Measurements from ENCODE around the gene ESPN. TPM values are rescaled to one million over a fixed set of nuclear protein-coding genes. Genes with fewer than 3 reads are reported as not detected.

ESPN gene
- total RNA-seq, 3 donors from 2014 or later (not counting 1 experiment from before 2014, with no cell fraction given) = 1.1 to 2.0 (median 1.7) TPM

- intact Hi-C loops (cut with micrococcal nuclease) = no loop called here
- Histone ChIP-seq H3K4me1 (ENCODE audit: control insufficient read depth, insufficient read depth, low read length) (no peaks in the 10 kb centered on the region), H3K36me3 (ENCODE audit: control insufficient read depth, insufficient read depth, low read length) (no peaks in the 10 kb centered on the region), H3K9me3 (ENCODE audit: control insufficient read depth, insufficient read depth, low read length) (no peaks in the 10 kb centered on the region), H3K4me3 (ENCODE audit: low read length) (no peak overlapping the region), H3K27ac (ENCODE audit: low read length) (no peak overlapping the region), H3K27me3 (ENCODE audit: control insufficient read depth, insufficient read depth, low read length) (peaks cover 4% of the 10 kb centered on the region)
- no peak for ATAC-seq
- Mint-ChIP-seq H3K27ac (no peak overlapping the region), H3K9me3 (no peaks in the 10 kb centered on the region), H3K4me3 (no peak overlapping the region), H3K36me3 (no peaks in the 10 kb centered on the region), H3K4me1 (peaks cover 0 to 12% of the 10 kb centered on the region in 2 donors), H3K27me3 (ENCODE audit: low read depth in 2 of 2) (peaks cover 10% of the 10 kb centered on the region in 2 donors)
- no peak for DNase-seq
- 67% methylated on average over 5 of the region's 6 CpGs for WGBS (ENCODE audit: insufficient coverage)
- TF ChIP-seq CTCF (IDR thresholded peaks at IDR 0.05) = no peak
These were observed 22.9 kb upstream of the ESPN start for GRCh38 chr1:6401673-6402072.

- no peak for TF ChIP-seq CTCF (IDR thresholded peaks at IDR 0.05)
- Histone ChIP-seq H3K4me1 (ENCODE audit: control insufficient read depth, insufficient read depth, low read length) (no peaks in the 10 kb centered on the region), H3K27ac (ENCODE audit: low read length) (no peak overlapping the region), H3K36me3 (ENCODE audit: control insufficient read depth, insufficient read depth, low read length) (no peaks in the 10 kb centered on the region), H3K9me3 (ENCODE audit: control insufficient read depth, insufficient read depth, low read length) (no peaks in the 10 kb centered on the region), H3K4me3 (ENCODE audit: low read length) (no peak overlapping the region), H3K27me3 (ENCODE audit: control insufficient read depth, insufficient read depth, low read length) (peaks cover 6% of the 10 kb centered on the region)
- no peak overlapping the region for H3K27ac Mint-ChIP-seq
- no peaks in the 10 kb centered on the region for H3K36me3 Mint-ChIP-seq
- H3K4me1 Mint-ChIP-seq = peaks cover 0 to 8% of the 10 kb centered on the region in 2 donors
- no peaks in the 10 kb centered on the region for H3K9me3 Mint-ChIP-seq
- ATAC-seq (no peak), DNase-seq (no peak)
- no peak overlapping the region for H3K4me3 Mint-ChIP-seq
- 94% methylated on average over 3 of the region's 6 CpGs for WGBS (ENCODE audit: insufficient coverage)
- peaks cover 8 to 25% of the 10 kb centered on the region in 2 donors for H3K27me3 Mint-ChIP-seq (ENCODE audit: low read depth in 2 of 2)
- intact Hi-C loops (cut with micrococcal nuclease) = no loop called here
These were observed 16.6 kb upstream of the ESPN start for GRCh38 chr1:6408023-6408422.

GRCh38 chr1:6409053-6409452, 15.5 kb upstream of the ESPN start:
- Mint-ChIP-seq H3K4me3 (no peak overlapping the region), H3K9me3 (no peaks in the 10 kb centered on the region), H3K36me3 (no peaks in the 10 kb centered on the region), H3K27me3 (ENCODE audit: low read depth in 2 of 2) (peaks cover 9 to 27% of the 10 kb centered on the region in 2 donors), H3K4me1 (peaks cover 0 to 8% of the 10 kb centered on the region in 2 donors), H3K27ac (no peak overlapping the region)
- no peaks in the 10 kb centered on the region for H3K9me3 ChIP-seq (ENCODE audit: control insufficient read depth, insufficient read depth, low read length)
- H3K27me3 ChIP-seq (ENCODE audit: control insufficient read depth, insufficient read depth, low read length) = peaks cover 7% of the 10 kb centered on the region
- no peak overlapping the region for H3K27ac ChIP-seq (ENCODE audit: low read length)
- no peaks in the 10 kb centered on the region for H3K4me1 ChIP-seq (ENCODE audit: control insufficient read depth, insufficient read depth, low read length)
- intact Hi-C loops (cut with micrococcal nuclease) = no loop called here
- no peaks in the 10 kb centered on the region for H3K36me3 ChIP-seq (ENCODE audit: control insufficient read depth, insufficient read depth, low read length)
- no peak for ATAC-seq
- DNase-seq = no peak
- whole genome bisulfite sequencing (ENCODE audit: insufficient coverage) = 89% methylated on average over 4 of the region's 4 CpGs
- no peak overlapping the region for H3K4me3 ChIP-seq (ENCODE audit: low read length)
- no peak for TF ChIP-seq CTCF (IDR thresholded peaks at IDR 0.05)

- Histone ChIP-seq H3K27ac (ENCODE audit: low read length) (no peak overlapping the region), H3K4me3 (ENCODE audit: low read length) (no peak overlapping the region), H3K9me3 (ENCODE audit: control insufficient read depth, insufficient read depth, low read length) (no peaks in the 10 kb centered on the region), H3K27me3 (ENCODE audit: control insufficient read depth, insufficient read depth, low read length) (peaks cover 11% of the 10 kb centered on the region), H3K4me1 (ENCODE audit: control insufficient read depth, insufficient read depth, low read length) (peaks cover 5% of the 10 kb centered on the region), H3K36me3 (ENCODE audit: control insufficient read depth, insufficient read depth, low read length) (no peaks in the 10 kb centered on the region)
- H3K4me1 Mint-ChIP-seq = peaks cover 0 to 11% of the 10 kb centered on the region in 2 donors
- ATAC-seq (no peak), DNase-seq (no peak)
- H3K36me3 Mint-ChIP-seq = no peaks in the 10 kb centered on the region
- TF ChIP-seq CTCF (IDR thresholded peaks at IDR 0.05) = no peak
- H3K27ac Mint-ChIP-seq = no peak overlapping the region
- peaks cover 16 to 33% of the 10 kb centered on the region in 2 donors for H3K27me3 Mint-ChIP-seq (ENCODE audit: low read depth in 2 of 2)
- H3K4me3 Mint-ChIP-seq = no peak overlapping the region
- no CpG with 5 or more reads among the region's 6 CpGs for WGBS (ENCODE audit: insufficient coverage)
- H3K9me3 Mint-ChIP-seq = no peaks in the 10 kb centered on the region
- intact Hi-C loops (cut with micrococcal nuclease) = no loop called here
These were observed 14.8 kb upstream of the ESPN start for GRCh38 chr1:6409733-6410132.
